K562 (cell line): ENCODE measurements around the gene PRKAR1B. TPM values are rescaled to one million over a fixed set of nuclear protein-coding genes. Genes with fewer than 3 reads are reported as not detected.

ENCODE experiments used
- ATAC-seq: fragments of 200-7000 bp; cut with Tn5 transposase; 3 replicates; pipeline ENCODE4 v1.9.1; 2020; ENCODE audit warnings: moderate library complexity
- BruUV-seq: library from RNA; stranded (reverse); fragments of 400-500 nt; replicated peaks from 2 replicates; lab custom pipeline; 2021; lab: Mats Ljungman, UMichigan
- CTCF ChIA-PET: fragments of 300-600 bp; formaldehyde crosslinking; extraction: SDS; loops from one replicate; lab custom pipeline; 2021; ENCODE audit warnings: low intra/inter-chr PET ratio; lab: Yijun Ruan, JAX
- POLR2A ChIA-PET: fragments of 300-600, 350-650 bp; sonication (Branson Sonifier 250); formaldehyde crosslinking; extraction: SDS; loops from one replicate; lab custom pipeline; 2021; ENCODE audit warnings: antibody characterized with exemption, inconsistent platforms; lab: Yijun Ruan, JAX
- DNase-seq, 4 experiments: peaks; one replicate each; pipeline versions ENCODE4 v3.0.0 to v3.0.0-alpha.2; 2011 to 2018; ENCODE audit warnings: low spot score in 3 of 4, mixed read lengths in 3 of 4; ENCODE audit errors: extremely low read depth in 1 of 4
- FAIRE-seq: peaks from 2 replicates; lab custom pipeline; 2011; peaks lifted over from hg19 to GRCh38; lab: Jason Lieb, UNC
- H2AFZ ChIP-seq: 2 replicates; pipeline ENCODE4 v1.6.0; 2011; ENCODE audit warnings: low read depth, low read length, control low read depth, inconsistent platforms
- H3K27ac ChIP-seq: fragments of 200-600 bp; 3 replicates; pipeline ENCODE4 v1.8.0; 2011; ENCODE audit warnings: low read depth, mild to moderate bottlenecking, control low read depth, inconsistent platforms, low read length, moderate library complexity, mixed read lengths; ENCODE audit errors: extremely low read depth
- H3K27me3 ChIP-seq, 2 experiments: fragments of 300-600 bp in 1 of 2; 2 replicates in 1 of 2; 3 replicates in 1 of 2; pipeline versions ENCODE4 v1.6.0 to v1.8.0; 2011; ENCODE audit warnings: inconsistent platforms in 2 of 2, low read length in 2 of 2, mild to moderate bottlenecking in 1 of 2, mixed read lengths in 1 of 2, moderate library complexity in 1 of 2; ENCODE audit not compliant: control insufficient read depth in 2 of 2, insufficient read depth in 2 of 2
- H3K36me3 ChIP-seq: fragments of 300-600 bp; 3 replicates; pipeline ENCODE4 v1.8.0; 2011; ENCODE audit warnings: mild to moderate bottlenecking, low read length, inconsistent platforms; ENCODE audit not compliant: control insufficient read depth, insufficient read depth
- H3K4me1 ChIP-seq, 2 experiments: fragments of 200-600 bp in 1 of 2; replicated peaks in 1 of 2; 2 replicates in 1 of 2; 3 replicates in 1 of 2; pipeline versions ENCODE4 v1.5.1 to v1.8.0; 2011; ENCODE audit warnings: inconsistent platforms in 2 of 2, low read length in 2 of 2, mild to moderate bottlenecking in 1 of 2, mixed read lengths in 1 of 2, moderate library complexity in 1 of 2; ENCODE audit not compliant: control insufficient read depth in 2 of 2, insufficient read depth in 2 of 2
- H3K4me2 ChIP-seq: 2 replicates; pipeline ENCODE4 v1.6.1; 2011; ENCODE audit warnings: low read length, control low read depth, inconsistent platforms, mixed read lengths; ENCODE audit not compliant: insufficient read depth
- H3K4me3 ChIP-seq: fragments of 200-600 bp; sonication (generic), shearing (Covaris generic); 2 replicates; pipeline ENCODE4 v1.5.1; 2016; ENCODE audit warnings: control low read depth, inconsistent platforms
- H3K79me2 ChIP-seq: fragments of 200-600 bp; 3 replicates; pipeline ENCODE4 v1.8.0; 2011; ENCODE audit warnings: low read length, inconsistent platforms; ENCODE audit not compliant: control insufficient read depth, insufficient read depth
- H3K9ac ChIP-seq, 2 experiments: 2 replicates each; pipeline versions ENCODE4 v1.6.0 to v1.6.1; 2011; ENCODE audit warnings: low read depth in 2 of 2, low read length in 2 of 2, control low read depth in 1 of 2, inconsistent platforms in 1 of 2, mild to moderate bottlenecking in 1 of 2, mixed read lengths in 1 of 2; ENCODE audit not compliant: insufficient read depth in 1 of 2
- H3K9me1 ChIP-seq: one replicate; pipeline ENCODE4 v1.6.0; 2011; ENCODE audit warnings: inconsistent platforms, mild to moderate bottlenecking, low read length, moderate library complexity; ENCODE audit not compliant: control insufficient read depth, insufficient read depth
- H3K9me3 ChIP-seq: replicated peaks from 2 replicates; pipeline ENCODE4 v1.5.1; 2011; ENCODE audit warnings: low read depth, low read length, inconsistent platforms; ENCODE audit not compliant: control insufficient read depth, insufficient read depth
- H4K20me1 ChIP-seq: replicated peaks from 2 replicates; pipeline ENCODE4 v1.6.1; 2011; ENCODE audit warnings: low read length, inconsistent platforms, mixed read lengths; ENCODE audit not compliant: control insufficient read depth, insufficient read depth
- CSDE1 ChIP-seq, 2 experiments: fragments of 450-650 bp; IDR thresholded peaks; 2 replicates each; pipeline ENCODE4 v1.6.1; 2016; ENCODE audit warnings: mild to moderate bottlenecking in 1 of 2
- HSF4 ChIP-seq: fragments of 250-450 bp; sonication (Bioruptor Pico); IDR thresholded peaks from 2 replicates; pipeline ENCODE4 v2.1.2; 2022; ENCODE audit warnings: mild to moderate bottlenecking, moderate library complexity, borderline replicate concordance
- LEF1 ChIP-seq: fragments of 450-650 bp; IDR thresholded peaks from 2 replicates; pipeline ENCODE4 v1.6.1; 2016; ENCODE audit warnings: mild to moderate bottlenecking
- MAX ChIP-seq: sonication (generic); formaldehyde crosslinking; IDR thresholded peaks from 2 replicates; pipeline ENCODE4 v1.9.0; 2022; ENCODE audit warnings: mild to moderate bottlenecking, missing genetic modification reagents
- MEIS2 ChIP-seq: fragments of 450-650 bp; IDR thresholded peaks from 2 replicates; pipeline ENCODE4 v1.6.1; 2014; ENCODE audit warnings: mild to moderate bottlenecking; ENCODE audit not compliant: partially characterized antibody
- OTX1 ChIP-seq: fragments of 450-650 bp; formaldehyde crosslinking; IDR thresholded peaks from 2 replicates; pipeline ENCODE4 v1.4.0; 2022; ENCODE audit warnings: mild to moderate bottlenecking
- POLR2AphosphoS2 ChIP-seq: IDR thresholded peaks from 2 replicates; pipeline ENCODE4 v1.6.1; 2012; ENCODE audit warnings: low read length, improper control_type of control experiment
- POU5F1 ChIP-seq: fragments of 150-350 bp; IDR thresholded peaks from 2 replicates; pipeline ENCODE4 v1.6.1; 2014; ENCODE audit warnings: borderline replicate concordance, low read length, low read depth, mild to moderate bottlenecking; ENCODE audit not compliant: partially characterized antibody
- SRSF1 ChIP-seq: fragments of 200-400 bp; formaldehyde crosslinking; IDR thresholded peaks from 2 replicates; pipeline ENCODE4 v1.6.1; 2017; ENCODE audit warnings: mild to moderate bottlenecking, low read depth, low read length, moderate library complexity
- ZNF12 ChIP-seq: sonication (generic); formaldehyde crosslinking; IDR thresholded peaks from 2 replicates; pipeline ENCODE4 v1.4.0; 2020; ENCODE audit warnings: mild to moderate bottlenecking, missing genetic modification reagents
- ZNF408 ChIP-seq: fragments of 250-450 bp; sonication (Bioruptor Pico); IDR thresholded peaks from 2 replicates; pipeline ENCODE4 v1.4.0; 2020; ENCODE audit warnings: low read depth, mild to moderate bottlenecking, moderate library complexity
- ZZZ3 ChIP-seq: fragments of 450-650 bp; IDR thresholded peaks from 2 replicates; pipeline ENCODE4 v1.6.1; 2016; ENCODE audit warnings: antibody characterized with exemption, mild to moderate bottlenecking, moderate library complexity
- WGBS: fragments of 100-300 bp; shearing (Covaris generic); methylation state at CpG from one replicate; pipeline ENCODE4 v1.1.6; 2016; ENCODE audit warnings: low coverage, mixed read lengths; ENCODE audit not compliant: insufficient coverage; ENCODE audit errors: missing lambda C conversion rate; 5-methylcytosine and 5-hydroxymethylcytosine counted together
- in situ Hi-C: fragments of 300-500 bp; cut with MboI; formaldehyde crosslinking; loops from 4 replicates; pipeline ENCODE4 v1.15.0; 2018; ENCODE audit warnings: inconsistent platforms, mixed read lengths
- intact Hi-C: fragments of 100-400 bp; cut with micrococcal nuclease; formaldehyde crosslinking; loops from 2 replicates; pipeline ENCODE4 v1.14.2; 2022
- polyA plus RNA-seq, 8 experiments: library from polyadenylated mRNA; depleted of rRNA in 4 of 8; stranded (reverse) in 5 of 8; unstranded in 3 of 8; fragments of >200 nt; fragmentation: Nextera tagmentation in 2 of 8; fragmentation: Illumina TruSeq in 1 of 8; extraction: Ambion mirVana in 2 of 8; extraction: Trizol in 1 of 8; gene quantifications; 2 replicates each; pipeline versions ENCODE4 v1.2.1 to v1.2.3, GENCODE V29; 2011 to 2014; ENCODE audit warnings: inconsistent platforms in 1 of 8, missing spikeins in 1 of 8
- total RNA-seq, 7 experiments: library from RNA; depleted of rRNA in 6 of 7; stranded (reverse); fragments of >200 nt in 6 of 7; fragmentation: Illumina TruSeq in 2 of 7; extraction: Trizol in 2 of 7; gene quantifications; 2 replicates each; pipeline versions ENCODE4 v1.2.1 to v1.2.3, GENCODE V29; 2011 to 2021; ENCODE audit warnings: low replicate concordance in 1 of 7
- TF ChIP-seq, protein P1 (sequence below): fragments of 450-650 bp; IDR thresholded peaks from 2 replicates; pipeline ENCODE4 v1.6.1; 2016; ENCODE audit warnings: missing biosample characterization, missing genetic modification characterization
- TF ChIP-seq, protein P2 (sequence below): sonication (generic); formaldehyde crosslinking; IDR thresholded peaks from 2 replicates; pipeline ENCODE4 v1.8.0; 2023; ENCODE audit warnings: mild to moderate bottlenecking, missing genetic modification reagents
- TF ChIP-seq, protein P3 (sequence below): fragments of 450-650 bp; formaldehyde crosslinking; conservative IDR thresholded peaks from 2 replicates; pipeline ENCODE4 v1.4.0; 2022; ENCODE audit warnings: mild to moderate bottlenecking, missing genetic modification characterization

The PRKAR1B gene
- total and polyA plus RNA-seq, 9 of the 15 experiments (the other 6 are each of a cell fraction or from before 2014, with no cell fraction given), result 0.99 to 30.5 (median 12.7) TPM

DNA sequence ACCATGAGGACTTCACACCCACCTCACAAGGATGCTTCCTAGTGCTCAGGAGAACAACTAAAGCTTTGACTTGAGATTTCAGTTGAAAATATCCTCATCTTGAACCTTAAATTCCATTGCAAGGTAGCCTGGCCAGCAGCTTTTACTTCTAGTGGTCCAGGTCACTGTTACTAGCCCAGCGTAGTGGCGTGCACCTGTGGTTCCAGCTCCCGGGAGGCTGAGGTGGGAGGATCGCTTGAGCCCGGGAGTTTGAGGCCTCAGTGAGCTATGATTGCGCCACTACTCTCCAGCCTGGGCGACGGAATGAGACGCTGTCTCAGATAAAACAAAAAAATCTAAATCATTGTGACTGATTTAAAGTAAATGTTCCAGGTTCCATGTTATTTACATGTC is 28.3 kb upstream of the PRKAR1B start (continued):
- TF ChIP-seq POU5F1 (no peak), HSF4 (CRISPR knock-in tag) (no peak), CSDE1 (IDR thresholded peaks at IDR 0.05) (no peak), OTX1 (CRISPR knock-in tag) (no peak), ZNF408 (no peak), ZZZ3 (no peak), MAX (CRISPR knock-in tag) (no peak)
- TF ChIP-seq, protein P1, sequence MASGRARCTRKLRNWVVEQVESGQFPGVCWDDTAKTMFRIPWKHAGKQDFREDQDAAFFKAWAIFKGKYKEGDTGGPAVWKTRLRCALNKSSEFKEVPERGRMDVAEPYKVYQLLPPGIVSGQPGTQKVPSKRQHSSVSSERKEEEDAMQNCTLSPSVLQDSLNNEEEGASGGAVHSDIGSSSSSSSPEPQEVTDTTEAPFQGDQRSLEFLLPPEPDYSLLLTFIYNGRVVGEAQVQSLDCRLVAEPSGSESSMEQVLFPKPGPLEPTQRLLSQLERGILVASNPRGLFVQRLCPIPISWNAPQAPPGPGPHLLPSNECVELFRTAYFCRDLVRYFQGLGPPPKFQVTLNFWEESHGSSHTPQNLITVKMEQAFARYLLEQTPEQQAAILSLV, result no peak

- POLR2A ChIA-PET, result no interaction called here
- no peak for FAIRE-seq
- intact Hi-C loops, result no loop called here
- TF ChIP-seq MEIS2 (no peak), ZNF12 (CRISPR knock-in tag) (no peak), SRSF1 (no peak), POLR2AphosphoS2 (no peak), LEF1 (no peak)
- TF ChIP-seq, protein P2, sequence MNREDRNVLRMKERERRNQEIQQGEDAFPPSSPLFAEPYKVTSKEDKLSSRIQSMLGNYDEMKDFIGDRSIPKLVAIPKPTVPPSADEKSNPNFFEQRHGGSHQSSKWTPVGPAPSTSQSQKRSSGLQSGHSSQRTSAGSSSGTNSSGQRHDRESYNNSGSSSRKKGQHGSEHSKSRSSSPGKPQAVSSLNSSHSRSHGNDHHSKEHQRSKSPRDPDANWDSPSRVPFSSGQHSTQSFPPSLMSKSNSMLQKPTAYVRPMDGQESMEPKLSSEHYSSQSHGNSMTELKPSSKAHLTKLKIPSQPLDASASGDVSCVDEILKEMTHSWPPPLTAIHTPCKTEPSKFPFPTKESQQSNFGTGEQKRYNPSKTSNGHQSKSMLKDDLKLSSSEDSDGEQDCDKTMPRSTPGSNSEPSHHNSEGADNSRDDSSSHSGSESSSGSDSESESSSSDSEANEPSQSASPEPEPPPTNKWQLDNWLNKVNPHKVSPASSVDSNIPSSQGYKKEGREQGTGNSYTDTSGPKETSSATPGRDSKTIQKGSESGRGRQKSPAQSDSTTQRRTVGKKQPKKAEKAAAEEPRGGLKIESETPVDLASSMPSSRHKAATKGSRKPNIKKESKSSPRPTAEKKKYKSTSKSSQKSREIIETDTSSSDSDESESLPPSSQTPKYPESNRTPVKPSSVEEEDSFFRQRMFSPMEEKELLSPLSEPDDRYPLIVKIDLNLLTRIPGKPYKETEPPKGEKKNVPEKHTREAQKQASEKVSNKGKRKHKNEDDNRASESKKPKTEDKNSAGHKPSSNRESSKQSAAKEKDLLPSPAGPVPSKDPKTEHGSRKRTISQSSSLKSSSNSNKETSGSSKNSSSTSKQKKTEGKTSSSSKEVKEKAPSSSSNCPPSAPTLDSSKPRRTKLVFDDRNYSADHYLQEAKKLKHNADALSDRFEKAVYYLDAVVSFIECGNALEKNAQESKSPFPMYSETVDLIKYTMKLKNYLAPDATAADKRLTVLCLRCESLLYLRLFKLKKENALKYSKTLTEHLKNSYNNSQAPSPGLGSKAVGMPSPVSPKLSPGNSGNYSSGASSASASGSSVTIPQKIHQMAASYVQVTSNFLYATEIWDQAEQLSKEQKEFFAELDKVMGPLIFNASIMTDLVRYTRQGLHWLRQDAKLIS (CRISPR knock-in tag), result no peak
- TF ChIP-seq, protein P3, sequence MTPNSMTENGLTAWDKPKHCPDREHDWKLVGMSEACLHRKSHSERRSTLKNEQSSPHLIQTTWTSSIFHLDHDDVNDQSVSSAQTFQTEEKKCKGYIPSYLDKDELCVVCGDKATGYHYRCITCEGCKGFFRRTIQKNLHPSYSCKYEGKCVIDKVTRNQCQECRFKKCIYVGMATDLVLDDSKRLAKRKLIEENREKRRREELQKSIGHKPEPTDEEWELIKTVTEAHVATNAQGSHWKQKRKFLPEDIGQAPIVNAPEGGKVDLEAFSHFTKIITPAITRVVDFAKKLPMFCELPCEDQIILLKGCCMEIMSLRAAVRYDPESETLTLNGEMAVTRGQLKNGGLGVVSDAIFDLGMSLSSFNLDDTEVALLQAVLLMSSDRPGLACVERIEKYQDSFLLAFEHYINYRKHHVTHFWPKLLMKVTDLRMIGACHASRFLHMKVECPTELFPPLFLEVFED, result no peak
These were observed 27.7 kb upstream of the PRKAR1B start for GRCh38 chr7:754531-755412.

More at GRCh38 chr7:754531-755412, 27.7 kb upstream of the PRKAR1B start:
- 97% methylated on average over 24 of the region's 49 CpGs for WGBS
- in situ Hi-C loops, result no loop called here
- H3K4me2 ChIP-seq, result no peak overlapping the region
- H3K9ac ChIP-seq, result no peak overlapping the region
- CTCF ChIA-PET, result no interaction called here
- BruUV-seq, result no TSS peak
- no peaks in the 10 kb centered on the region for H3K27me3 ChIP-seq
- H3K4me3 ChIP-seq, result no peak overlapping the region
- H3K9me1 ChIP-seq, result no peaks in the 10 kb centered on the region
- peaks cover 86% of the 10 kb centered on the region; the same call in 2 of the 3 replicates for H3K36me3 ChIP-seq
- 0 out of 2 replicates have a peak, but pooled peaks cover 3% of the 10 kb centered on the region for H3K9me3 ChIP-seq
- no peak for ATAC-seq
- H3K27ac ChIP-seq, result no peak overlapping the region
- H4K20me1 ChIP-seq, result no peaks in the 10 kb centered on the region
- H3K79me2 ChIP-seq, result peaks cover 9% of the 10 kb centered on the region; the same call in 2 of the 3 replicates
- peaks cover 0 to 12% of the 10 kb centered on the region in 2 experiments; a peak in 2 of 5 replicates for H3K4me1 ChIP-seq
- no peak for DNase-seq
- no peak overlapping the region for H2AFZ ChIP-seq
